H9 (cell line): ENCODE measurements around the gene IGIP. TPM values are rescaled to one million over a fixed set of nuclear protein-coding genes. Genes with fewer than 3 reads are reported as not detected.

ENCODE experiments used
- DNase-seq: peaks from one replicate; pipeline ENCODE4 v3.0.0-alpha.2; 2017
- H2AFZ ChIP-seq: one replicate; pipeline ENCODE4 v1.6.1; 2013; ENCODE audit warnings: mild to moderate bottlenecking, low read length, control low read depth, moderate library complexity
- H2AK5ac ChIP-seq: 2 replicates; pipeline ENCODE4 v1.6.1; 2013; ENCODE audit warnings: low read length, control low read depth, mixed read lengths; ENCODE audit not compliant: insufficient read length
- H2BK120ac ChIP-seq: one replicate; pipeline ENCODE4 v1.6.1; 2013; ENCODE audit warnings: low read depth, mild to moderate bottlenecking, low read length, control low read depth, inconsistent platforms; ENCODE audit not compliant: poor library complexity, severe bottlenecking
- H2BK12ac ChIP-seq: 2 replicates; pipeline ENCODE4 v1.6.1; 2013; ENCODE audit warnings: low read length, control low read depth, mixed read lengths, low read depth; ENCODE audit not compliant: insufficient read length
- H2BK15ac ChIP-seq: 2 replicates; pipeline ENCODE4 v1.6.1; 2013; ENCODE audit warnings: low read depth, low read length, control low read depth
- H2BK20ac ChIP-seq: one replicate; pipeline ENCODE4 v1.6.1; 2013; ENCODE audit warnings: low read depth, mild to moderate bottlenecking, low read length, control low read depth, inconsistent platforms; ENCODE audit not compliant: poor library complexity, severe bottlenecking
- H2BK5ac ChIP-seq: 2 replicates; pipeline ENCODE4 v1.6.1; 2013; ENCODE audit warnings: low read length, control low read depth, mixed read lengths; ENCODE audit not compliant: insufficient read length
- H3K14ac ChIP-seq: 2 replicates; pipeline ENCODE4 v1.6.1; 2013; ENCODE audit warnings: low read length, control low read depth; ENCODE audit not compliant: insufficient read depth
- H3K18ac ChIP-seq: 2 replicates; pipeline ENCODE4 v1.6.1; 2013; ENCODE audit warnings: low read depth, mild to moderate bottlenecking, mixed read lengths, low read length, control low read depth; ENCODE audit not compliant: insufficient read length
- H3K23ac ChIP-seq: 2 replicates; pipeline ENCODE4 v1.6.1; 2013; ENCODE audit warnings: low read length, control low read depth, mixed read lengths, low read depth; ENCODE audit not compliant: insufficient read length
- H3K23me2 ChIP-seq: 2 replicates; pipeline ENCODE4 v1.6.1; 2013; ENCODE audit warnings: low read depth, mild to moderate bottlenecking, mixed read lengths, low read length, control low read depth; ENCODE audit not compliant: insufficient read length, poor library complexity, severe bottlenecking
- H3K27ac ChIP-seq: 2 replicates; pipeline ENCODE4 v1.5.1; 2013; ENCODE audit warnings: low read length, control low read depth, mixed read lengths, low read depth; ENCODE audit not compliant: insufficient read length
- H3K27me3 ChIP-seq: 2 replicates; pipeline ENCODE4 v1.6.1; 2013; ENCODE audit warnings: low read length, control low read depth, inconsistent platforms; ENCODE audit not compliant: insufficient read depth
- H3K4ac ChIP-seq: 2 replicates; pipeline ENCODE4 v1.6.1; 2013; ENCODE audit warnings: low read depth, mild to moderate bottlenecking, control low read depth, inconsistent platforms, low read length, moderate library complexity
- H3K4me1 ChIP-seq: 2 replicates; pipeline ENCODE4 v1.6.1; 2013; ENCODE audit warnings: low read length, control low read depth, inconsistent platforms; ENCODE audit not compliant: insufficient read depth
- H3K4me2 ChIP-seq: 2 replicates; pipeline ENCODE4 v1.6.1; 2013; ENCODE audit warnings: low read length, control low read depth, mixed read lengths; ENCODE audit not compliant: insufficient read length, insufficient read depth
- H3K56ac ChIP-seq: 2 replicates; pipeline ENCODE4 v1.6.1; 2013; ENCODE audit warnings: low read depth, mild to moderate bottlenecking, mixed read lengths, low read length, control low read depth; ENCODE audit not compliant: insufficient read length
- H3K79me1 ChIP-seq: 2 replicates; pipeline ENCODE4 v1.6.1; 2013; ENCODE audit warnings: low read depth, mild to moderate bottlenecking, moderate library complexity, low read length, control low read depth, inconsistent platforms; ENCODE audit not compliant: insufficient read depth, poor library complexity, severe bottlenecking
- H3K79me2 ChIP-seq: 2 replicates; pipeline ENCODE4 v1.6.1; 2013; ENCODE audit warnings: low read length, control low read depth, inconsistent platforms; ENCODE audit not compliant: insufficient read depth
- H3K9ac ChIP-seq: 2 replicates; pipeline ENCODE4 v1.6.1; 2013; ENCODE audit warnings: low read length, control low read depth, mixed read lengths; ENCODE audit not compliant: insufficient read length; ENCODE audit errors: extremely low read depth
- H3K9me3 ChIP-seq: one replicate; pipeline ENCODE4 v1.6.1; 2013; ENCODE audit warnings: low read depth, low read length, inconsistent platforms; ENCODE audit not compliant: control insufficient read depth
- H3T11ph ChIP-seq: one replicate; pipeline ENCODE4 v1.6.1; 2013; ENCODE audit warnings: mild to moderate bottlenecking, low read length, control low read depth, inconsistent platforms
- H4K20me1 ChIP-seq: one replicate; pipeline ENCODE4 v1.6.1; 2013; ENCODE audit not compliant: control insufficient read depth, insufficient read length, insufficient read depth
- H4K5ac ChIP-seq: 2 replicates; pipeline ENCODE4 v1.6.1; 2013; ENCODE audit warnings: low read depth, mild to moderate bottlenecking, mixed read lengths, low read length, control low read depth; ENCODE audit not compliant: insufficient read length
- H4K8ac ChIP-seq: replicated peaks from 2 replicates; pipeline ENCODE4 v1.6.1; 2013; ENCODE audit warnings: low read length, control low read depth, mixed read lengths, low read depth; ENCODE audit not compliant: insufficient read length
- H4K91ac ChIP-seq: 2 replicates; pipeline ENCODE4 v1.6.1; 2013; ENCODE audit warnings: low read depth, mild to moderate bottlenecking, moderate library complexity, mixed read lengths, low read length, control low read depth; ENCODE audit not compliant: insufficient read length
- H3K27ac Mint-ChIP-seq, 3 experiments: 2 replicates in 2 of 3; 3 replicates in 1 of 3; pipeline ENCODE4 v1.8.0; 2020 to 2021; ENCODE audit warnings: mixed read lengths in 3 of 3, mild to moderate bottlenecking in 1 of 3, moderate library complexity in 1 of 3
- H3K27me3 Mint-ChIP-seq: 2 replicates; pipeline ENCODE4 v1.8.0; 2021; ENCODE audit warnings: low read depth, mild to moderate bottlenecking, moderate library complexity, mixed read lengths
- H3K36me3 Mint-ChIP-seq, 3 experiments: 2 replicates in 2 of 3; 3 replicates in 1 of 3; pipeline ENCODE4 v1.8.0; 2020 to 2021; ENCODE audit warnings: low read depth in 3 of 3, mixed read lengths in 3 of 3; ENCODE audit not compliant: insufficient read depth in 1 of 3
- H3K4me1 Mint-ChIP-seq, 2 experiments: 2 replicates each; pipeline ENCODE4 v1.8.0; 2020; ENCODE audit warnings: mixed read lengths in 2 of 2
- H3K4me3 Mint-ChIP-seq, 2 experiments: 2 replicates in 1 of 2; 3 replicates in 1 of 2; pipeline ENCODE4 v1.8.0; 2020 to 2021; ENCODE audit warnings: mild to moderate bottlenecking in 2 of 2, mixed read lengths in 2 of 2, moderate library complexity in 1 of 2
- H3K9me3 Mint-ChIP-seq, 2 experiments: 2 replicates in 1 of 2; 3 replicates in 1 of 2; pipeline ENCODE4 v1.8.0; 2020; ENCODE audit warnings: mild to moderate bottlenecking in 2 of 2, mixed read lengths in 2 of 2, moderate library complexity in 1 of 2
- CTCF ChIP-seq: fragments of 200-600 bp; sonication (generic); conservative IDR thresholded peaks from 3 replicates; pipeline ENCODE4 v1.8.0; 2021; ENCODE audit warnings: antibody characterized with exemption, mild to moderate bottlenecking
- WGBS: extraction: QIAGEN DNeasy Blood & Tissue Kit; methylation state at CpG from one replicate; pipeline ENCODE4 v1.1.7; 2013; ENCODE audit warnings: missing lambda C conversion rate, low lambda C conversion rate, mixed read lengths; ENCODE audit not compliant: insufficient read length; ENCODE audit errors: extremely low coverage; 5-methylcytosine and 5-hydroxymethylcytosine counted together
- total RNA-seq: library from RNA; stranded (reverse); gene quantifications from 2 replicates; pipeline ENCODE4 v1.2.1, GENCODE V29; 2021

The IGIP gene
- total RNA-seq, 1 experiment from 2014 or later: 0.52 TPM

GRCh38 chr5:140174465-140175366 is 49.0 kb downstream of the IGIP start, which contains the start of gene CYSTM1:
CYSTM1 (plus strand) TSS chr5:140175188; CDS start chr5:140194466, 19,278 bp downstream.
- Histone ChIP-seq H3K4me1 (no peaks in the 10 kb centered on the region), H3K79me1 (no peaks in the 10 kb centered on the region), H2AK5ac (no peak within 1 kb of the TSS), H3K79me2 (no peaks in the 10 kb centered on the region), H3K18ac (peak within 1 kb of the TSS; percentile 81), H3K23ac (no peak within 1 kb of the TSS), H2BK12ac (no peak within 1 kb of the TSS), H3K9ac (peak within 1 kb of the TSS; percentile 85), H4K20me1 (peaks cover 3% of the 10 kb centered on the region), H3K27me3 (no peaks in the 10 kb centered on the region), H3T11ph (no peak within 1 kb of the TSS), H2BK5ac (no peak within 1 kb of the TSS), H3K27ac (no peak within 1 kb of the TSS), H3K4ac (no peak within 1 kb of the TSS), H2BK20ac (no peak within 1 kb of the TSS), H4K8ac (no peak within 1 kb of the TSS), H4K91ac (no peak within 1 kb of the TSS), H3K4me2 (peak within 1 kb of the TSS; percentile 97), H2AFZ (peak within 1 kb of the TSS; percentile 43), H4K5ac (no peak within 1 kb of the TSS), H3K23me2 (peaks cover 9% of the 10 kb centered on the region), H2BK120ac (no peak within 1 kb of the TSS), H3K9me3 (no peaks in the 10 kb centered on the region), H3K56ac (no peak within 1 kb of the TSS), H2BK15ac (no peak within 1 kb of the TSS), H3K14ac (peak within 1 kb of the TSS; percentile 88)
- no CpG with 5 or more reads among the region's 61 CpGs for WGBS
- Mint-ChIP-seq H3K4me3 (peak within 1 kb of the TSS; percentile 79 to 93), H3K9me3 (no peaks in the 10 kb centered on the region), H3K36me3 (no peaks in the 10 kb centered on the region; a peak in 1 of 7 replicates), H3K4me1 (peaks cover 14 to 15% of the 10 kb centered on the region in 2 experiments), H3K27me3 (peaks cover 12% of the 10 kb centered on the region), H3K27ac (peak within 1 kb of the TSS; percentile 55 to 97 (median 96))
- DNase-seq: peak; percentile 99
- TF ChIP-seq CTCF: no peak
